SK-N-SH (cell line): ENCODE measurements around the gene SH3BP5L.

Source experiments
- FOXJ3 ChIP-seq: sonication (generic); formaldehyde crosslinking; IDR thresholded peaks from 2 replicates; pipeline ENCODE4 v1.5.1; 2020; ENCODE audit warnings: mild to moderate bottlenecking, missing genetic modification reagents
- GABPA ChIP-seq: IDR thresholded peaks from 2 replicates; pipeline ENCODE4 v1.4.0; 2012; ENCODE audit warnings: low read depth, mild to moderate bottlenecking
- TAF1 ChIP-seq: IDR thresholded peaks from 2 replicates; pipeline ENCODE4 v1.6.1; 2012; ENCODE audit warnings: low read depth, mild to moderate bottlenecking, low read length, moderate library complexity, borderline replicate concordance
- TF ChIP-seq, protein P1 (sequence below): fragments of 200-600 bp; sonication (generic); IDR thresholded peaks from 2 replicates; pipeline ENCODE4 v1.6.1; 2017; ENCODE audit warnings: antibody characterized with exemption, mild to moderate bottlenecking, moderate library complexity

- TF ChIP-seq GABPA, result no peak
- TF ChIP-seq, protein P1, sequence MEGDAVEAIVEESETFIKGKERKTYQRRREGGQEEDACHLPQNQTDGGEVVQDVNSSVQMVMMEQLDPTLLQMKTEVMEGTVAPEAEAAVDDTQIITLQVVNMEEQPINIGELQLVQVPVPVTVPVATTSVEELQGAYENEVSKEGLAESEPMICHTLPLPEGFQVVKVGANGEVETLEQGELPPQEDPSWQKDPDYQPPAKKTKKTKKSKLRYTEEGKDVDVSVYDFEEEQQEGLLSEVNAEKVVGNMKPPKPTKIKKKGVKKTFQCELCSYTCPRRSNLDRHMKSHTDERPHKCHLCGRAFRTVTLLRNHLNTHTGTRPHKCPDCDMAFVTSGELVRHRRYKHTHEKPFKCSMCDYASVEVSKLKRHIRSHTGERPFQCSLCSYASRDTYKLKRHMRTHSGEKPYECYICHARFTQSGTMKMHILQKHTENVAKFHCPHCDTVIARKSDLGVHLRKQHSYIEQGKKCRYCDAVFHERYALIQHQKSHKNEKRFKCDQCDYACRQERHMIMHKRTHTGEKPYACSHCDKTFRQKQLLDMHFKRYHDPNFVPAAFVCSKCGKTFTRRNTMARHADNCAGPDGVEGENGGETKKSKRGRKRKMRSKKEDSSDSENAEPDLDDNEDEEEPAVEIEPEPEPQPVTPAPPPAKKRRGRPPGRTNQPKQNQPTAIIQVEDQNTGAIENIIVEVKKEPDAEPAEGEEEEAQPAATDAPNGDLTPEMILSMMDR, result no peak
- TF ChIP-seq FOXJ3, result no peak
- TF ChIP-seq TAF1, result no peak
Observed at GRCh38 chr1:248847181-248847955, 21.7 kb upstream of the SH3BP5L start.
